Measurements from ENCODE around the gene F12.
"Not testable (repeated sequence)": the region's sequence is repeated elsewhere in the genome, so short reads cannot be mapped to it uniquely, and the experiment has no call there.

The F12 gene

DNA sequence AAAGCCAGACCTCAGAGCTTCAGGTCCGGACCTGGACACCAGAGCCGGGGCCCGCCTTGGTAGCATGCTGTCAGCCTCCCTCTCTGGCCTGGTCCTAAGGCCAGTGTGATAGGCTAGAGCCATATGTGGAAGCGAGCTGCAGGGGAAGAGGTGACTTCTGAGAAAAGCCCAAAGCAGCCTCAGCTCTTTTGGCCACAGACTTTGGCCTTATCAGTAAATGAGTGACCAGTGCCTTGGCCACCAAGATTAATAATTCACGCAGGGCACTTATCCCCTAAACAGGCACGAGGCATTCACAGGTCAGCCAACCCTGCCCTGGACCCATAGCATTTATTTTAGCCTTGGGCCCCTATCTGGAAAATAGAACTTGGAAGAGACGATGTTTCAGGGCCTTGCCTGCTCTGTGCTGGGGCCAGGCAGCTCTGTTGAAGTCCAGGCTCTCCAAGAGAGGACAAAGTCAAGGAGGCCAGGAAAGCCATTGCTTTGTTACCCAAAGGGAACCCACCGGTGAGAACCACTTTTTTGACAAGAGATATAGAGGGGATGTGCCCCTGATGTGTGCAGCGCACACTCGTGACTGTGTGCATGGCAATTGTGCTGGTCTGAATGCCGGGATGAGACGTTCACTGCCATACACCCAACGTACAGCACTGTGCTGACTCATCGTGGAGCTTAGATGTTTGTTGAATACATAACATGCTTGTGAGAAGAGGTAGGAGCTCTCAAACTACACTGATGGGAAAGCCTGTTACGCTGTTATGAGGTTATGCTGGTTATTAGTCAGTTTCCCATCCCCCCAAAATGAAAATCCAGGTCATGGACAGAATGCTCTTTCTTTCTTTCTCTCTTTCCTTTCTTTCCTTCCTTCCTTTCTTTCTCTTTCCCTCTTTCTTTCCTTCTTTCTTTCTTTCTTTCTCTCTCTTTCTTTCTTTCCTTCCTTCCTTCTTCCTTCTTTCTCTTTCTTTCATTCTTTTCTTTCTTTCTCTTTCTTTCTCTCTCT is 30.2 kb downstream of the F12 start:
- H3K27ac ChIP-seq (ENCODE audit: low read depth, low read length), result no peak overlapping the region
- no peak overlapping the region for H3K4me3 ChIP-seq (ENCODE audit: low read length)
- H3K36me3 ChIP-seq (ENCODE audit: control insufficient read depth, insufficient read depth, low read length), result no peaks in the 10 kb centered on the region
- no peak overlapping the region for H3K9ac ChIP-seq (ENCODE audit: low read length)
- no peaks in the 10 kb centered on the region for H3K4me1 ChIP-seq (ENCODE audit: control insufficient read depth, insufficient read depth, low read length)
- no peaks in the 10 kb centered on the region for H3K27me3 ChIP-seq (ENCODE audit: control insufficient read depth, insufficient read depth, low read length)

DNA sequence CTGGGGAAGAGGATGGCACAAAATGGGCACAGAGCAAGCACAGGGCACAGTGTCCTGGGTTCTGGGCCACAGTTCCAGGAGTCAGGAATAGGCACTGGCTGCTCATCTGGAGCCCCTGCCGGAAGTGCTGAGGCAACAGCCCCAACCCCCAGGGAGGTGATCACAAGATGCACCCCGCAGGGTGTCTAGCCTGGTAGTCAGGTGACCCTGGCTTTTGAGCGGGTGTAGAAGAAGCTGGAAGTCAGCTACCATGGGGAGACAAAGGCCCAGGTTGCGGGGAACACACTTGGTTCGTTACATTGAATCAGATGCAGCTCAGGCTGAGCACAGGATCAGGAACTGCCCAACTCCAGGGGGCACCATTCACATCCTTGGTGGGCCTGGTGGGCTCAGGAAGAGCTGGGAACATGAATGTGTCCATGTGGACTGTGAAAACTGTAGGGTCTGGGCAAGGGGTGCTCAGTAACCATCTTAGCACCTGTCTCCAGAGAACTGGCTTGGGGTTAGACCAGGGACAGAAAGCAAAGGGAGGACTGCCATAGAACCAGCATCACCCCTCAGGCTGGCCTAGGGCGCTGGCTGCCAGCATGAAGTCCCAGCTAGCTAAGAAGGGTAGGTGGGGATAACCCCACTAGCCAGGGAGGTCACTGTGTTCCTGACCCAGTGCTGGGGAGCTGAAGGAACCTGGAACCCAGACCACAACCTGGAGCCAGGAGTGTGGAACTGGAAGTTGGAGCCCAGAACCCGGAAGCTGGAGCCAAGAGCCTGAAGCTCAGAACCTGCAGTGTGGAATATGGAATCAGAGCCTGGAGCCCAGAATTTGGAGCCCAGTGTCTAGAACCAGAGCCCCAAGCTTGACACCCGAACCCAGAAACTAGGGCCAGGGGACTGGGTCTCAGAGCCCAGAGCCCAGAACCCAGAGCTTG is 31.2 kb downstream of the F12 start:
- no peak overlapping the region for H3K27ac ChIP-seq (ENCODE audit: low read depth, low read length)
- H3K9ac ChIP-seq (ENCODE audit: low read length), result no peak overlapping the region
- H3K4me1 ChIP-seq (ENCODE audit: control insufficient read depth, insufficient read depth, low read length), result no peaks in the 10 kb centered on the region
- H3K36me3 ChIP-seq (ENCODE audit: control insufficient read depth, insufficient read depth, low read length), result no peaks in the 10 kb centered on the region
- H3K4me3 ChIP-seq (ENCODE audit: low read length), result no peak overlapping the region
- H3K27me3 ChIP-seq (ENCODE audit: control insufficient read depth, insufficient read depth, low read length), result no peaks in the 10 kb centered on the region

DNA sequence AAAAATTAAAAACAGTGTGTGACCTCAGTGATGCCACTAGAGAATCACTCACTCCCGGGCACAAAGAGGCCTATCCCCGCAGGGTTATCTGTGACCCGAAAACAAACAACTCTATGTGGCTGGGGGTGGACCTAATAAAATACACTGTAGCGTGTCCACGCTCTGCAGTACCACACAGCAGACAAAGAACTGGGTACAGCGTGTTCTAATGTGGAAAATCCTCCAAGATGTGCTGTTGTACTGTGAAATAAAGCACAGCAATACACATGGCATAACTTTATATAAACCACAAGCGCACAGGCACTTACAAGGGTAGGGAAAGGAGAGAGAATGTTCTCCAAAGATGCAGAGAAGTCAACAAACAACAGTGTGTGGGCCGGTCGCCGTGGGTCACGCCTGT is 33.3 kb downstream of the F12 start:
- Histone ChIP-seq H3K27ac (ENCODE audit: low read depth, low read length) (no peak overlapping the region), H3K27me3 (ENCODE audit: control insufficient read depth, insufficient read depth, low read length) (no peaks in the 10 kb centered on the region), H3K9ac (ENCODE audit: low read length) (no peak overlapping the region), H3K4me1 (ENCODE audit: control insufficient read depth, insufficient read depth, low read length) (peaks cover 3% of the 10 kb centered on the region), H3K36me3 (ENCODE audit: control insufficient read depth, insufficient read depth, low read length) (no peaks in the 10 kb centered on the region), H3K4me3 (ENCODE audit: low read length) (no peak overlapping the region)

DNA sequence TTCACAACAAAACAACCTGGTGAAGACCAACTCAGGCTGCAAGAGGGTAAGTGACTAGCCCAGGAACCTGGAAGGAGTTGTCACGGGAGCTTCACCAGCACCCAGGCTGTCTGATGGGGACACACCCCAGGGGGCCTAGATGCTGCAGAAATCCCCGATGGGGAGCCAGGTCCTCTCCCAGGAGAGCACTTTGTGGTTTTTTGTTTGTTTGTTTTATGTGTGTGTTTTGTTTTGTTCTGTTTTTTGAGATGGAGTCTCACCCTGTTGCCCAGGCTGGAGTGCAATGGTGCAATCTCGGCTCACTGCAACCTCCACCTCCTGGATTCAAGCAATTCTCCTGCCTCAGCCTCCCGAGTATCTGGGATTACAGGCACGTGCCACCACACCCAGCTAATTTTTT is 33.8 kb downstream of the F12 start:
- H3K27ac ChIP-seq (ENCODE audit: low read depth, low read length); H3K9ac ChIP-seq (ENCODE audit: low read length); H3K4me3 ChIP-seq (ENCODE audit: low read length); H3K27me3 ChIP-seq (ENCODE audit: control insufficient read depth, insufficient read depth, low read length); H3K36me3 ChIP-seq (ENCODE audit: control insufficient read depth, insufficient read depth, low read length); H3K4me1 ChIP-seq (ENCODE audit: control insufficient read depth, insufficient read depth, low read length): not testable (repeated sequence)

DNA sequence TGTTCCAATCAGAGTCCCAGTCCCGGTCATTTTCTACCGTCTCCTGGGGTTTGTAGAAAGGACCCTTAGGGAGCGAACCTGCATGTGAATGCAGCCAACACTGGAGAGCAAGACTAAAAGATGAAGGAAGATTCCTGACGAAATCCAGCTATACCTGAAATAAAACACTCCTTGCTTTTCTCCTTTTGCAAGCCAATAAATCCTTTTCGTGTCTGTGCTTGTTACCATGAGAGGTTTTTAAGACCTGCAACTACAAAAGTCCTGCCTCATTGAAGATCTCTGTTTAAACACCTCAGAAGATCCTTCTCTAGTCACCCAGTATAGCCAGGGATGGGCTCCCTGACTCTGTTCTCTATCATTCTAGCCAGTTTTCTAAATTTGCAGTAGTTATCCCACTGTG is 35.2 kb downstream of the F12 start:
- Histone ChIP-seq H3K4me1 (ENCODE audit: control insufficient read depth, insufficient read depth, low read length) (peaks cover 3% of the 10 kb centered on the region), H3K27ac (ENCODE audit: low read depth, low read length) (no peak overlapping the region), H3K27me3 (ENCODE audit: control insufficient read depth, insufficient read depth, low read length) (no peaks in the 10 kb centered on the region), H3K4me3 (ENCODE audit: low read length) (no peak overlapping the region), H3K9ac (ENCODE audit: low read length) (no peak overlapping the region), H3K36me3 (ENCODE audit: control insufficient read depth, insufficient read depth, low read length) (no peaks in the 10 kb centered on the region)

DNA sequence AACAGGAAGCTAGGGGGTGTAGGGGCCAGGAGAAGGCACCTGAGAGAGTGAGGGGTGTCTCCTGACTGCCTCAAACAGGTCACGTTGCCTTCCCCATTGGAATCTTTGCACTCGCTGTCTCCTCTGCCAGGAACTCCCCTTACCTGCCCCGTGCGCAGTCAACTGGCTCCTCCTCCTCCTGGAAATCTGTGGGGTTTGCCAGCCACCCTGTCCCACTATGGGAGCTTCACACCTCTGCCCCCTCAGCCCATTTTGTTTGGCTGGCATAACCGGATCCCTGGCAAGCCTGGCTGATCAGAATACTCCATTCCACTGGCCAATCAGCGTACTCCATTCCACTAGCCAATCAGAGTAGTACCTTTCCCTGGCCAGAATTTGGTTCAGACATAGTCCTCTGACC is 35.6 kb downstream of the F12 start:
- H3K4me3 ChIP-seq (ENCODE audit: low read length), result no peak overlapping the region
- H3K4me1 ChIP-seq (ENCODE audit: control insufficient read depth, insufficient read depth, low read length), result peaks cover 3% of the 10 kb centered on the region
- no peak overlapping the region for H3K9ac ChIP-seq (ENCODE audit: low read length)
- H3K27me3 ChIP-seq (ENCODE audit: control insufficient read depth, insufficient read depth, low read length), result no peaks in the 10 kb centered on the region
- no peak overlapping the region for H3K27ac ChIP-seq (ENCODE audit: low read depth, low read length)
- no peaks in the 10 kb centered on the region for H3K36me3 ChIP-seq (ENCODE audit: control insufficient read depth, insufficient read depth, low read length)

DNA sequence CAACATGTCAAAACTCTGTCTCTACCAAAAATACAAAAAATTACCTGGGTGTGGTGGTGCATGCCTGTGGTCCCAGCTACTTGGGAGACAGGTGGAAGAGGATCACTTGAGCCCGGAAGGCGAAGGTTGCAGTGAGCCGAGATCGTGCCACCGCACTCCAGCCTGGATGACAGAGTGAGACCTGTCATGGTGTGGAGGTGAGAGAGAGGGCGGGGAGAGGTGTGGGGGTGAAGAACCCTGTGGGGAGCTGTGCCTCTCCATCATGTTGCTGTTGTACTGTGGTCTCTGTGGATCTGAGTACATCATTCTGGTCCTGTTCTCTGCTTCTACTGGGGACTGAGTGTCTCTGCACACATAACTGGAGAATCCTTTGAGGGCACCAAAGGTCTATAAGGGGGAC is 36.5 kb downstream of the F12 start:
- Histone ChIP-seq H3K9ac (ENCODE audit: low read length) (no peak overlapping the region), H3K27ac (ENCODE audit: low read depth, low read length) (no peak overlapping the region), H3K4me1 (ENCODE audit: control insufficient read depth, insufficient read depth, low read length) (peaks cover 3% of the 10 kb centered on the region), H3K27me3 (ENCODE audit: control insufficient read depth, insufficient read depth, low read length) (no peaks in the 10 kb centered on the region), H3K36me3 (ENCODE audit: control insufficient read depth, insufficient read depth, low read length) (peaks cover 3% of the 10 kb centered on the region), H3K4me3 (ENCODE audit: low read length) (no peak overlapping the region)

DNA sequence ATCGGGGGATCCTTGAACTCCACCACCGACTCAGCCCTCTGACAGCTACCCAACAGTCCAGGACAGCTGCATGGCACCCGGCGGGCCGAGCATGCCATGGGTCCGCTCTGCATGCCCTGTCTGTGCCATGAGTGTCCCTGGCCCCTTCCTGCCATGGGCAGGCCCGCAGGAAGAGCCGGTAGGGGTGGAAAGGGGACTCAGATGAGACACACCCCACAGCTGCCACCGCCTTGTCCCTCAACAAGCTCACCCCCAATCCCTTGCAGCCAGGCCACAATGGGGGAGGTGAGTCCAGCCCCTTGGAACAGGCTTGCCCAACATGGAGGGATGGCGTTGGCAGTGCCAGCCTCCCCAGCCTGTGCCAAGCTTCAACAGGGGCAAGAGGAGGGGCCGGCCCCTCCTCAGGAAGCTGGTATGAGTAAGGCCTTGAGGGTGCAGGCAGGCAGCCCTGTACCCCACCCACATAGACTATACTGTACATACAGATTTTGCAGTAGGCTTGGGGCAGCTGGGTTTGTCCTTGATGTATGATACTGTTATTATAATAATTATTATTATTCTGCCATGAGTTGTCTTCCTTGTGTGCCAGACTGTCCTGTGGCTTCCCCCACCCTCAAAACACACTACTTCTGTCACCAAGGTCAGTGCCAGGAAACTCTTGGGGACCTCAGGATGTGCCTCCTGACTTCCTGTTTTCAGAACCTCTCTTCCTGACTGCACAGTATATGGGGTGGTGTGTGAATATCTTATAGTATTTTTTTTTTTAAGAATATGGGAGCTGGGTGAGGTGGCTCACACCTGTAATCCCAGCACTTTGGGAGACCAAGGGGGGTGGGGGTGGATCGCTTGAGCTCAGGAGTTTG is 37.1 kb downstream of the F12 start:
- peaks cover 7% of the 10 kb centered on the region for H3K4me1 ChIP-seq (ENCODE audit: control insufficient read depth, insufficient read depth, low read length)
- H3K27ac ChIP-seq (ENCODE audit: low read depth, low read length), result no peak overlapping the region
- no peaks in the 10 kb centered on the region for H3K27me3 ChIP-seq (ENCODE audit: control insufficient read depth, insufficient read depth, low read length)
- no peak overlapping the region for H3K9ac ChIP-seq (ENCODE audit: low read length)
- H3K36me3 ChIP-seq (ENCODE audit: control insufficient read depth, insufficient read depth, low read length), result peaks cover 3% of the 10 kb centered on the region
- H3K4me3 ChIP-seq (ENCODE audit: low read length), result no peak overlapping the region

DNA sequence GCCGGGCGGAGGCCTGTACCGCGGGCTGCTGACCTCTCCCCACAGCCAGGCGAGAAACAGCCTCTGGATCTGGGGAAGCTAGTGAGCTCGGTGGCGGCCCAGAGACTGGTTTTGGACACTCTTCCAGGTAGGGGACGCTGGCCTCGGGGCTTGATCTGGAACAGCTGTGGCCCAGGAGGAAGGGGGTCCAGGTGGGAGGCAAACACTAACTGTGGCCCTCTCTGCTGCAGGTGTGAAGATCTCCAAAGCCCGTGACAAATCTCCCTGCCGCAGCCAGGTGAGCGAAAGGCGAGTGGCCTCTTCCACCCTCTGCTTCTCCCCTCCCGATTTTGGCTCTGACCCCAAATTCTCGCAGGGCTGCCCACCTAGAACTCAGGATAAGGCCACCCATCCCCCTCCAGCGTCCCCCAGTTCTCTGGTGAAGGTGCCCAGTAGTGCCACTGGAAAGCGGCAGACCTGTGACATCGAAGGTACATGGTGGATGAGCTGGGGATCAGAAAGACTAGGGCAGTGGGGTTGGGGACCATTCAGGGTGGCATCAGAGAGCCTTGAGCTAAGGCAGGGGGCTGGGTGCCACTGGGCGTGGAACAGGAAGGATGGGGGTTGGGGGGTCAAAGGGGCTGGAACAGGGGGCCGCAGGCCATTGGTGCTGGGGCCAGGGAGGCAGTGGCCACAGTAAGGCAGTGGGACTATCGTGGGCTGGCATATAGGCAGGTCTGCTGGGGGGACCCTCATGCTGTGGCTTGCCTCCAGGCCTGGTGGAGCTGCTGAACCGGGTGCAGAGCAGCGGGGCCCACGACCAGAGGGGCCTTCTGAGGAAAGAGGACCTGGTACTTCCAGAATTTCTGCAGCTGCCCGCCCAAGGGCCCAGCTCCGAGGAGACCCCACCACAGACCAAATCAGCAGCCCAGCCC is 38.0 kb downstream of the F12 start:
- Histone ChIP-seq H3K27ac (ENCODE audit: low read depth, low read length) (no peak overlapping the region), H3K4me3 (ENCODE audit: low read length) (peak overlapping the region; percentile 65), H3K9ac (ENCODE audit: low read length) (peak overlapping the region; percentile 11), H3K4me1 (ENCODE audit: control insufficient read depth, insufficient read depth, low read length) (peaks cover 9% of the 10 kb centered on the region), H3K27me3 (ENCODE audit: control insufficient read depth, insufficient read depth, low read length) (no peaks in the 10 kb centered on the region), H3K36me3 (ENCODE audit: control insufficient read depth, insufficient read depth, low read length) (peaks cover 3% of the 10 kb centered on the region)

DNA sequence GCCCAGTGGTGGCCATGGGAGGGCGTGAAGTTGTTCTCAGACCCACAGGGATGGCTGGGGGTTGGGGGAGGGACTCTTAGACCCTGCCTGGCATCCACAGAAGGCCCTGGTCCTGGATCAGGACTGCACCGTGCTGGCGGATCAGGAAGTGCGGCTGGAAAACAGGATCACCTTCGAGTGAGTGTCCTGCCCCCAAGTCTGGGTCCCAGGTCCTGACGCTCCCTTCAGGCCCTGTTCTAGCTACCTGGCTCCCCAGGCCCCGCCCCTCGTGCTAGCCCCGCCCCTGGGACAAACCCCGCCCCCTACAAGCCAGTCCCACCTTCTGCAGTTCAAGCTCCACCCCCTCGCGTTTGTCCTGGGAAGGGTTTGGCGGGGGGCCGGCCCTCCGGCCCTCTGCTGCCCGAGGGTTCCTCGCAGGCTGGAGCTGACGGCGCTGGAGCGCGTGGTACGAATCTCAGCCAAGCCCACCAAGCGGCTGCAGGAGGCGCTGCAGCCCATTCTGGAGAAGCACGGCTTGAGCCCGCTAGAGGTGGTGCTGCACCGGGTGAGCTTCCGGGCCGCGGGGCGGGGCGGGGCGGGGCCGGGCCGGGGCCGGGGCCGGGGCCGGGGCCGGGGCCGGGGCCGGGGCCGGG is 38.8 kb downstream of the F12 start:
- H3K27ac ChIP-seq (ENCODE audit: low read depth, low read length), result no peak overlapping the region
- peak overlapping the region; percentile 65 for H3K4me3 ChIP-seq (ENCODE audit: low read length)
- no peak overlapping the region for H3K9ac ChIP-seq (ENCODE audit: low read length)
- no peaks in the 10 kb centered on the region for H3K27me3 ChIP-seq (ENCODE audit: control insufficient read depth, insufficient read depth, low read length)
- H3K36me3 ChIP-seq (ENCODE audit: control insufficient read depth, insufficient read depth, low read length), result peaks cover 3% of the 10 kb centered on the region
- H3K4me1 ChIP-seq (ENCODE audit: control insufficient read depth, insufficient read depth, low read length), result peaks cover 14% of the 10 kb centered on the region

Measured in rectal smooth muscle tissue (tissue), 1 donor.